GM12891 (cell line): ENCODE results near the gene MORC1.

Experiments
- POLR2A ChIP-seq: IDR thresholded peaks from 2 replicates; pipeline ENCODE4 v1.6.1; 2011; ENCODE audit warnings: low read depth, low read length, control low read depth
- TAF1 ChIP-seq: IDR thresholded peaks from 2 replicates; pipeline ENCODE4 v1.6.1; 2011; ENCODE audit warnings: low read depth, low read length, control low read depth

DNA sequence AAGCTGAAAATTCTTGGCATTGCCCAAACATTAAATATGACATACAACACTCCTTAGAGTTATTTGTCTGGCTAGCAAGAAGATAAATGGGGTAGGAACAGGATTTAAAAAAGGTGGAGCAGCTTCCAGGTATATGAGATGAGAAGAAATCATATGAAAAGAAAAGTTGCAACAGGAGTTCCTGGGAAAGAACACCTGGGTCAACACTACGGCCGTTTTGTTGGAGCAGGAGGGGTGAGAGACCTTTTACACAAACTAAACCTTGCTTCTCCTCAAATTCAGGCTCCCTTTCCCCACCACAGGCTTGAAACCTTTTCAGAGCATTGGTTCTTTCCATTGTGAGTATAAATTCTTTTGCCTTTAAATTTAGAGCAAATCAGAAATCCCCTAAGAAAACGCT is 145.5 kb downstream of the MORC1 start:
- no peak for TF ChIP-seq POLR2A
- no peak for TF ChIP-seq TAF1
